WTC11 (cell line): ENCODE results near the gene FREM1. TPM values are rescaled to one million over a fixed set of nuclear protein-coding genes. Genes with fewer than 3 reads are reported as not detected.
A peak's percentile ranks its signal among the peaks of the same experiment; 100 is the strongest.

Source experiments
- ATAC-seq: fragments of 200-7000 bp; cut with Tn5 transposase; 2 replicates; pipeline ENCODE4 v1.10.0; 2021; ENCODE audit warnings: mild to moderate bottlenecking, moderate library complexity
- CTCF ChIA-PET: fragments of 300-600 bp; sonication (Branson Sonifier 250); formaldehyde crosslinking; loops from one replicate; lab custom pipeline; 2021; ENCODE audit warnings: antibody characterized with exemption; lab: Charles Lee
- POLR2A ChIA-PET: fragments of 350-600 bp; sonication (Branson Sonifier 250); formaldehyde crosslinking; loops from one replicate; lab custom pipeline; 2021; ENCODE audit warnings: antibody characterized with exemption; lab: Charles Lee
- DNase-seq: peaks from one replicate; pipeline ENCODE4 v3.0.0; 2021; ENCODE audit warnings: low spot score
- H3K27ac Mint-ChIP-seq: 2 replicates; pipeline ENCODE4 v1.8.0; 2021; ENCODE audit warnings: mixed read lengths
- H3K27me3 Mint-ChIP-seq: 2 replicates; pipeline ENCODE4 v1.8.0; 2021; ENCODE audit warnings: low read depth, mild to moderate bottlenecking, moderate library complexity, mixed read lengths
- H3K36me3 Mint-ChIP-seq: 2 replicates; pipeline ENCODE4 v1.8.0; 2021; ENCODE audit warnings: mixed read lengths
- H3K4me1 Mint-ChIP-seq: 2 replicates; pipeline ENCODE4 v1.8.0; 2022; ENCODE audit warnings: mixed read lengths
- H3K4me3 Mint-ChIP-seq: 2 replicates; pipeline ENCODE4 v1.8.0; 2021; ENCODE audit warnings: mild to moderate bottlenecking, moderate library complexity, mixed read lengths
- H3K9me3 Mint-ChIP-seq: 2 replicates; pipeline ENCODE4 v1.8.0; 2021; ENCODE audit warnings: mixed read lengths
- CREB1 ChIP-seq: sonication (generic); formaldehyde crosslinking; IDR thresholded peaks from 2 replicates; pipeline ENCODE4 v1.8.0; 2023; ENCODE audit warnings: mild to moderate bottlenecking, missing genetic modification reagents
- EMX1 ChIP-seq: fragments of 250-450 bp; sonication (Bioruptor Pico); IDR thresholded peaks from 2 replicates; pipeline ENCODE4 v1.8.0; 2021; ENCODE audit warnings: mild to moderate bottlenecking
- FOXP1 ChIP-seq: sonication (generic); formaldehyde crosslinking; IDR thresholded peaks from 2 replicates; pipeline ENCODE4 v1.8.0; 2022; ENCODE audit warnings: missing genetic modification reagents, mild to moderate bottlenecking, moderate library complexity, borderline replicate concordance
- HMGA2 ChIP-seq: fragments of 250-450 bp; sonication (Bioruptor Pico); IDR thresholded peaks from 2 replicates; pipeline ENCODE4 v1.4.0; 2021; ENCODE audit warnings: mild to moderate bottlenecking, moderate library complexity
- KAT7 ChIP-seq: sonication (generic); formaldehyde crosslinking; IDR thresholded peaks from 2 replicates; pipeline ENCODE4 v1.8.1; 2023; ENCODE audit warnings: missing genetic modification reagents, mild to moderate bottlenecking, borderline replicate concordance
- MXD4 ChIP-seq: fragments of 250-450 bp; sonication (Bioruptor Pico); IDR thresholded peaks from 2 replicates; pipeline ENCODE4 v1.8.0; 2021; ENCODE audit warnings: mild to moderate bottlenecking, moderate library complexity, borderline replicate concordance
- PRRX2 ChIP-seq: fragments of 250-450 bp; sonication (Bioruptor Pico); IDR thresholded peaks from 2 replicates; pipeline ENCODE4 v1.8.0; 2021; ENCODE audit warnings: mild to moderate bottlenecking
- SMAD3 ChIP-seq: sonication (generic); formaldehyde crosslinking; IDR thresholded peaks from 2 replicates; pipeline ENCODE4 v1.8.0; 2022; ENCODE audit warnings: missing genetic modification reagents, mild to moderate bottlenecking, borderline replicate concordance
- SMAD4 ChIP-seq: sonication (generic); formaldehyde crosslinking; IDR thresholded peaks from 2 replicates; pipeline ENCODE4 v1.8.0; 2022; ENCODE audit warnings: mild to moderate bottlenecking, missing genetic modification reagents
- STAT6 ChIP-seq: sonication (generic); formaldehyde crosslinking; conservative IDR thresholded peaks from 2 replicates; pipeline ENCODE4 v1.8.1; 2023; ENCODE audit warnings: mild to moderate bottlenecking, low read depth, missing genetic modification reagents, moderate library complexity
- TEAD1 ChIP-seq: sonication (generic); formaldehyde crosslinking; IDR thresholded peaks from 2 replicates; pipeline ENCODE4 v1.8.0; 2022; ENCODE audit warnings: mild to moderate bottlenecking, missing genetic modification reagents
- TEAD4 ChIP-seq: sonication (generic); formaldehyde crosslinking; IDR thresholded peaks from 2 replicates; pipeline ENCODE4 v1.8.0; 2022; ENCODE audit warnings: mild to moderate bottlenecking, missing genetic modification reagents
- ZNF121 ChIP-seq: sonication (generic); formaldehyde crosslinking; IDR thresholded peaks from 2 replicates; pipeline ENCODE4 v1.8.0; 2023; ENCODE audit warnings: missing genetic modification reagents
- ZNF232 ChIP-seq: sonication (generic); formaldehyde crosslinking; IDR thresholded peaks from 2 replicates; pipeline ENCODE4 v1.8.0; 2022; ENCODE audit warnings: mild to moderate bottlenecking, missing genetic modification reagents
- ZNF512 ChIP-seq: sonication (generic); formaldehyde crosslinking; IDR thresholded peaks from 2 replicates; pipeline ENCODE4 v1.8.1; 2022; ENCODE audit warnings: missing genetic modification reagents, borderline replicate concordance
- ZSCAN18 ChIP-seq: fragments of 250-450 bp; sonication (Bioruptor Pico); IDR thresholded peaks from 2 replicates; pipeline ENCODE4 v2.1.2; 2022; ENCODE audit warnings: mild to moderate bottlenecking, moderate library complexity
- total RNA-seq: library from RNA; stranded (reverse); gene quantifications from 3 replicates; pipeline ENCODE4 v1.2.3, GENCODE V29; 2021
- TF ChIP-seq, protein P1 (sequence below): fragments of 250-450 bp; sonication (Bioruptor Pico); IDR thresholded peaks from 2 replicates; pipeline ENCODE4 v1.9.0; 2021; ENCODE audit warnings: mild to moderate bottlenecking, borderline replicate concordance
- TF ChIP-seq, protein P2 (sequence below): fragments of 250-450 bp; sonication (Bioruptor Pico); IDR thresholded peaks from 2 replicates; pipeline ENCODE4 v1.9.0; 2021; ENCODE audit warnings: moderate library complexity, mild to moderate bottlenecking, inconsistent platforms, borderline replicate concordance
- TF ChIP-seq, protein P3 (sequence below): sonication (generic); formaldehyde crosslinking; IDR thresholded peaks from 2 replicates; pipeline ENCODE4 v1.8.0; 2022; ENCODE audit warnings: mild to moderate bottlenecking, missing genetic modification reagents
- TF ChIP-seq, protein P4 (sequence below): sonication (generic); formaldehyde crosslinking; IDR thresholded peaks from 2 replicates; pipeline ENCODE4 v1.8.1; 2022; ENCODE audit warnings: mild to moderate bottlenecking, missing genetic modification reagents, moderate library complexity, borderline replicate concordance

FREM1 gene
- total RNA-seq, 1 experiment from 2014 or later: 2.8 TPM

DNA sequence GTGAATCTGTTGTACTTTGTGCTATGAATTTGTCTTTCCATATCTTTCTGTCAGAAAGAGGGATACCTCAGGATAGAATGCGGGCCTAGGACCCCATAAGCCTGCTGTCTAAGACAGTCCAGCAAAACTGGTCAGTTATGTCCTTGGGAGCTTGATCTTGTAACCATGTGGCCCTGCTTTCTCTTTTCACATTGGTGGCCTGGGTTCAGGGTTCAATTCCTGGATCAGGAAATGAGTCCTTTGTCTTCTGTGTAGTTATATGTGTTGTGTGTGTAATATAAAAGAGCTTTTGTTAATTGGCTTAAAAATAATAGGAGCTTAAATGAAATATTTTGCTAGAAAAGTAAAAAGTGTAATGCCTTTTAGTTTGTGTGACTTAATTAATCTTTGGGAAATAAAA lies 16.9 kb downstream of the FREM1 start (continued):
- TF ChIP-seq, protein P1, sequence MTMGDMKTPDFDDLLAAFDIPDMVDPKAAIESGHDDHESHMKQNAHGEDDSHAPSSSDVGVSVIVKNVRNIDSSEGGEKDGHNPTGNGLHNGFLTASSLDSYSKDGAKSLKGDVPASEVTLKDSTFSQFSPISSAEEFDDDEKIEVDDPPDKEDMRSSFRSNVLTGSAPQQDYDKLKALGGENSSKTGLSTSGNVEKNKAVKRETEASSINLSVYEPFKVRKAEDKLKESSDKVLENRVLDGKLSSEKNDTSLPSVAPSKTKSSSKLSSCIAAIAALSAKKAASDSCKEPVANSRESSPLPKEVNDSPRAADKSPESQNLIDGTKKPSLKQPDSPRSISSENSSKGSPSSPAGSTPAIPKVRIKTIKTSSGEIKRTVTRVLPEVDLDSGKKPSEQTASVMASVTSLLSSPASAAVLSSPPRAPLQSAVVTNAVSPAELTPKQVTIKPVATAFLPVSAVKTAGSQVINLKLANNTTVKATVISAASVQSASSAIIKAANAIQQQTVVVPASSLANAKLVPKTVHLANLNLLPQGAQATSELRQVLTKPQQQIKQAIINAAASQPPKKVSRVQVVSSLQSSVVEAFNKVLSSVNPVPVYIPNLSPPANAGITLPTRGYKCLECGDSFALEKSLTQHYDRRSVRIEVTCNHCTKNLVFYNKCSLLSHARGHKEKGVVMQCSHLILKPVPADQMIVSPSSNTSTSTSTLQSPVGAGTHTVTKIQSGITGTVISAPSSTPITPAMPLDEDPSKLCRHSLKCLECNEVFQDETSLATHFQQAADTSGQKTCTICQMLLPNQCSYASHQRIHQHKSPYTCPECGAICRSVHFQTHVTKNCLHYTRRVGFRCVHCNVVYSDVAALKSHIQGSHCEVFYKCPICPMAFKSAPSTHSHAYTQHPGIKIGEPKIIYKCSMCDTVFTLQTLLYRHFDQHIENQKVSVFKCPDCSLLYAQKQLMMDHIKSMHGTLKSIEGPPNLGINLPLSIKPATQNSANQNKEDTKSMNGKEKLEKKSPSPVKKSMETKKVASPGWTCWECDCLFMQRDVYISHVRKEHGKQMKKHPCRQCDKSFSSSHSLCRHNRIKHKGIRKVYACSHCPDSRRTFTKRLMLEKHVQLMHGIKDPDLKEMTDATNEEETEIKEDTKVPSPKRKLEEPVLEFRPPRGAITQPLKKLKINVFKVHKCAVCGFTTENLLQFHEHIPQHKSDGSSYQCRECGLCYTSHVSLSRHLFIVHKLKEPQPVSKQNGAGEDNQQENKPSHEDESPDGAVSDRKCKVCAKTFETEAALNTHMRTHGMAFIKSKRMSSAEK (CRISPR knock-in tag): no peak
- no peak for TF ChIP-seq ZNF121 (CRISPR knock-in tag)
- no peak for TF ChIP-seq SMAD3
- TF ChIP-seq MXD4 (CRISPR knock-in tag): no peak

DNA sequence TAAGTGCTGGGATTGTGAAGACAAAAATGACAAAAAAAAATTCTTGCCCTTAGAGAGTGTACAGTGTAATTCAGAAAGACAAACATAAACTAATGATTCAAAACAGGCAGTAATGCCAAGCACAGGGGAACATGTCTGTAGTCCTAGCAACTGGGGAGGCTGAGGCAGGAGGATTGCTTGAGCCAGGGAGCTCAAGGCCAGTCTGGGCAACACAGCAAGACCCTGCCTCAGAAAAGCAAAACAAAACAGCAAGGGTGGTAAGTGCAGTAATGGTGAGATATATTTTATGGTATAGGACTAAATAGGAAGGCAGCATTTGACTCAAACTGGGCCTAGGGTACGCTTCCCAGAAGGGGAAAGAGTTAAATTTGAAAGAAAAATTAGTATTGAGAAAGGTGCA lies 18.9 kb downstream of the FREM1 start:
- peaks cover 27% of the 10 kb centered on the region for H3K9me3 Mint-ChIP-seq
- no peak overlapping the region for H3K27ac Mint-ChIP-seq
- DNase-seq (no peak), ATAC-seq (no peak)
- H3K27me3 Mint-ChIP-seq: peaks cover 7% of the 10 kb centered on the region; the same call in 1 of the 2 replicates
- no peak overlapping the region for H3K4me3 Mint-ChIP-seq
- CTCF ChIA-PET: no interaction called here
- H3K36me3 Mint-ChIP-seq: peaks cover 22% of the 10 kb centered on the region
- POLR2A ChIA-PET: no interaction called here
- TF ChIP-seq ZNF121 (CRISPR knock-in tag): peak; percentile 74; the same call in 1 of the 2 replicates
- no peak for TF ChIP-seq EMX1
- peaks cover 33% of the 10 kb centered on the region for H3K4me1 Mint-ChIP-seq

DNA sequence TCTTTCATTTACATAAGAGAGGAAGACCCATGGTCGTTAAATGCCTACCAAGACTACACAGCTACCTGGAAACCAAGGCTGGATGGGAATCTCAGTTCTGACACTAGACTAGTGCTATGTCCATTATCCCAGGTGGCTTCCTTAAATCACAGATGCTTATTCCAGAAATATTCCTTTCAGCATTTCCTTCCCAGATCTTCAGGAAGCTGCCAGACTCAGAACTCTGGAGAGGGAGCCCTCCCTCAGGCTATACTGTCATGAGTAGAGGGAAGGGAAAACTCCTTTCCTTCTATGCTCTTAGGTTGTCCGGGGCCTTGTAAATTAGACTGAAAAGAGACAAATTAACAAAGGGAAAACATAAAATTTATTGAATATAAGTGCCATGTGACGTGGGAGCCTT lies 20.8 kb downstream of the FREM1 start:
- peaks cover 24% of the 10 kb centered on the region for H3K4me1 Mint-ChIP-seq
- no peak overlapping the region for H3K27ac Mint-ChIP-seq
- ChIA-PET CTCF (interaction anchor here (1.5 kb wide), 1 partner anchor 18 kb away, joined by 5 read pairs; no protein-coding TSS in a partner anchor), POLR2A (no interaction called here)
- DNase-seq: no peak
- H3K36me3 Mint-ChIP-seq: peaks cover 10% of the 10 kb centered on the region
- peaks cover 7% of the 10 kb centered on the region; the same call in 1 of the 2 replicates for H3K27me3 Mint-ChIP-seq
- peak; percentile 80 for ATAC-seq
- H3K9me3 Mint-ChIP-seq: peaks cover 14% of the 10 kb centered on the region
- no peak overlapping the region for H3K4me3 Mint-ChIP-seq
- TF ChIP-seq STAT6 (CRISPR knock-in tag) (no peak), CREB1 (CRISPR knock-in tag) (no peak), SMAD4 (no peak), ZSCAN18 (no peak), EMX1 (no peak), PRRX2 (CRISPR knock-in tag) (no peak), FOXP1 (no peak), TEAD4 (CRISPR knock-in tag) (no peak), TEAD1 (CRISPR knock-in tag) (no peak), KAT7 (CRISPR knock-in tag) (no peak), ZNF512 (CRISPR knock-in tag) (no peak), HMGA2 (CRISPR knock-in tag) (no peak), ZNF232 (no peak)
- TF ChIP-seq, protein P2, sequence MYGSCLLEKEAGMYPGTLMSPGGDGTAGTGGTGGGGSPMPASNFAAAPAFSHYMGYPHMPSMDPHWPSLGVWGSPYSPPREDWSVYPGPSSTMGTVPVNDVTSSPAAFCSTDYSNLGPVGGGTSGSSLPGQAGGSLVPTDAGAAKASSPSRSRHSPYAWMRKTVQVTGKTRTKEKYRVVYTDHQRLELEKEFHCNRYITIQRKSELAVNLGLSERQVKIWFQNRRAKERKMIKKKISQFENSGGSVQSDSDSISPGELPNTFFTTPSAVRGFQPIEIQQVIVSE (CRISPR knock-in tag): no peak
- TF ChIP-seq, protein P3, sequence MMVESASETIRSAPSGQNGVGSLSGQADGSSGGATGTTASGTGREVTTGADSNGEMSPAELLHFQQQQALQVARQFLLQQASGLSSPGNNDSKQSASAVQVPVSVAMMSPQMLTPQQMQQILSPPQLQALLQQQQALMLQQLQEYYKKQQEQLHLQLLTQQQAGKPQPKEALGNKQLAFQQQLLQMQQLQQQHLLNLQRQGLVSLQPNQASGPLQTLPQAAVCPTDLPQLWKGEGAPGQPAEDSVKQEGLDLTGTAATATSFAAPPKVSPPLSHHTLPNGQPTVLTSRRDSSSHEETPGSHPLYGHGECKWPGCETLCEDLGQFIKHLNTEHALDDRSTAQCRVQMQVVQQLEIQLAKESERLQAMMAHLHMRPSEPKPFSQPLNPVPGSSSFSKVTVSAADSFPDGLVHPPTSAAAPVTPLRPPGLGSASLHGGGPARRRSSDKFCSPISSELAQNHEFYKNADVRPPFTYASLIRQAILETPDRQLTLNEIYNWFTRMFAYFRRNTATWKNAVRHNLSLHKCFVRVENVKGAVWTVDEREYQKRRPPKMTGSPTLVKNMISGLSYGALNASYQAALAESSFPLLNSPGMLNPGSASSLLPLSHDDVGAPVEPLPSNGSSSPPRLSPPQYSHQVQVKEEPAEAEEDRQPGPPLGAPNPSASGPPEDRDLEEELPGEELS (CRISPR knock-in tag): no peak
- TF ChIP-seq, protein P4, sequence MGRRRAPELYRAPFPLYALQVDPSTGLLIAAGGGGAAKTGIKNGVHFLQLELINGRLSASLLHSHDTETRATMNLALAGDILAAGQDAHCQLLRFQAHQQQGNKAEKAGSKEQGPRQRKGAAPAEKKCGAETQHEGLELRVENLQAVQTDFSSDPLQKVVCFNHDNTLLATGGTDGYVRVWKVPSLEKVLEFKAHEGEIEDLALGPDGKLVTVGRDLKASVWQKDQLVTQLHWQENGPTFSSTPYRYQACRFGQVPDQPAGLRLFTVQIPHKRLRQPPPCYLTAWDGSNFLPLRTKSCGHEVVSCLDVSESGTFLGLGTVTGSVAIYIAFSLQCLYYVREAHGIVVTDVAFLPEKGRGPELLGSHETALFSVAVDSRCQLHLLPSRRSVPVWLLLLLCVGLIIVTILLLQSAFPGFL (CRISPR knock-in tag): no peak
